HepG2 (cell line): ENCODE results near the gene IL1B.

Experiments used
- CC2D1A ChIP-seq: sonication (generic); formaldehyde crosslinking; IDR thresholded peaks from 2 replicates; pipeline ENCODE4 v1.8.1; 2023; ENCODE audit warnings: mild to moderate bottlenecking, missing genetic modification reagents
- EZH2 ChIP-seq: conservative IDR thresholded peaks from 2 replicates; pipeline ENCODE4 v1.6.1; 2012; ENCODE audit warnings: mild to moderate bottlenecking, low read depth, low read length, moderate library complexity
- JUNB ChIP-seq: sonication (generic); formaldehyde crosslinking; IDR thresholded peaks from 2 replicates; pipeline ENCODE4 v1.8.0; 2022; ENCODE audit warnings: missing genetic modification reagents, mild to moderate bottlenecking, borderline replicate concordance
- SRSF4 ChIP-seq: fragments of 200-400 bp; formaldehyde crosslinking; IDR thresholded peaks from one replicate; pipeline ENCODE4 v1.6.1; 2018; ENCODE audit warnings: mild to moderate bottlenecking, low read depth, low read length, moderate library complexity; ENCODE audit not compliant: poor library complexity, severe bottlenecking
- ZNF335 ChIP-seq: sonication (generic); formaldehyde crosslinking; IDR thresholded peaks from 2 replicates; pipeline ENCODE4 v1.4.0; 2020; ENCODE audit warnings: missing genetic modification reagents
- TF ChIP-seq, protein P1 (sequence below): sonication (generic); formaldehyde crosslinking; IDR thresholded peaks from 2 replicates; pipeline ENCODE4 v1.5.0; 2020; ENCODE audit warnings: mild to moderate bottlenecking, missing genetic modification reagents, moderate library complexity
- TF ChIP-seq, protein P2 (sequence below): sonication (generic); formaldehyde crosslinking; conservative IDR thresholded peaks from 2 replicates; pipeline ENCODE4 v1.4.0; 2020; ENCODE audit warnings: missing genetic modification reagents
- TF ChIP-seq, protein P3 (sequence below): sonication (generic); formaldehyde crosslinking; IDR thresholded peaks from 2 replicates; pipeline ENCODE4 v1.5.0; 2020; ENCODE audit warnings: mild to moderate bottlenecking, low read depth, missing genetic modification reagents, borderline replicate concordance

DNA sequence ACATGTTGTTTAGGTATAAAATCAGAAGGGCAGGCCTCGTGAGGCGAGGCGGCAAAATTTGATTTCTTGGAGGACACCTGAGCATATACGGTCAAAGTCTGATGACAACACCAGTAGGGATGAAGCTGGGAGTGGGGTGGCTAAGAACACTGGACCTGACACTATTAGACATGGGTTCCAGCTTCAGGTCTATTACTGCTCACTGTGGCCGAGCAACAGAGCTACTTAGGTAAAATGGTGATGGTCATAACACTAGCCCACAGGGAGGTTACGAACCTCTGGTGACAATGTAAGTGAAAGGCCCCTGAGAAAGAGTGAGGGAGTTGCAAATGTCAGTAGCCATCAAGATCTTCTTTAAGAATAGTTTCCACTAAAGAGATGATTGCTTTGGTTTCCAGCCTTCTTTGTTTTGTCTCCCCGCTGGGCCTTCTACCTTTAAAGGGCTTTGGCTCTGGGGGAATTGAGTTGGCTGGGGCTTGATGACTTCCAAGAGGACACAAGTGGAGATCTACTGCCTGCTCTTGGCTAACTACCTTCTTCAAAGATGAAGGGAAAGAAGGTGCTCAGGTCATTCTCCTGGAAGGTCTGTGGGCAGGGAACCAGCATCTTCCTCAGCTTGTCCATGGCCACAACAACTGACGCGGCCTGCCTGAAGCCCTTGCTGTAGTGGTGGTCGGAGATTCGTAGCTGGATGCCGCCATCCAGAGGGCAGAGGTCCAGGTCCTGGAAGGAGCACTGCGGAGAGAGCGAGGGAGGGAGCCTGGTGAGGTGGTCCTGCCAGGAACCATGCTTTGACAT is 3.5 kb downstream of the IL1B start:
- TF ChIP-seq, protein P1, sequence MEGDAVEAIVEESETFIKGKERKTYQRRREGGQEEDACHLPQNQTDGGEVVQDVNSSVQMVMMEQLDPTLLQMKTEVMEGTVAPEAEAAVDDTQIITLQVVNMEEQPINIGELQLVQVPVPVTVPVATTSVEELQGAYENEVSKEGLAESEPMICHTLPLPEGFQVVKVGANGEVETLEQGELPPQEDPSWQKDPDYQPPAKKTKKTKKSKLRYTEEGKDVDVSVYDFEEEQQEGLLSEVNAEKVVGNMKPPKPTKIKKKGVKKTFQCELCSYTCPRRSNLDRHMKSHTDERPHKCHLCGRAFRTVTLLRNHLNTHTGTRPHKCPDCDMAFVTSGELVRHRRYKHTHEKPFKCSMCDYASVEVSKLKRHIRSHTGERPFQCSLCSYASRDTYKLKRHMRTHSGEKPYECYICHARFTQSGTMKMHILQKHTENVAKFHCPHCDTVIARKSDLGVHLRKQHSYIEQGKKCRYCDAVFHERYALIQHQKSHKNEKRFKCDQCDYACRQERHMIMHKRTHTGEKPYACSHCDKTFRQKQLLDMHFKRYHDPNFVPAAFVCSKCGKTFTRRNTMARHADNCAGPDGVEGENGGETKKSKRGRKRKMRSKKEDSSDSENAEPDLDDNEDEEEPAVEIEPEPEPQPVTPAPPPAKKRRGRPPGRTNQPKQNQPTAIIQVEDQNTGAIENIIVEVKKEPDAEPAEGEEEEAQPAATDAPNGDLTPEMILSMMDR (CRISPR knock-in tag), result peak; percentile 21; the same call in 1 of the 2 replicates
- no peak for TF ChIP-seq CC2D1A (CRISPR knock-in tag)
- TF ChIP-seq ZNF335 (CRISPR knock-in tag), result no peak
- no peak for TF ChIP-seq EZH2
- no peak for TF ChIP-seq JUNB (CRISPR knock-in tag)
- TF ChIP-seq SRSF4, result no peak
- TF ChIP-seq, protein P2, sequence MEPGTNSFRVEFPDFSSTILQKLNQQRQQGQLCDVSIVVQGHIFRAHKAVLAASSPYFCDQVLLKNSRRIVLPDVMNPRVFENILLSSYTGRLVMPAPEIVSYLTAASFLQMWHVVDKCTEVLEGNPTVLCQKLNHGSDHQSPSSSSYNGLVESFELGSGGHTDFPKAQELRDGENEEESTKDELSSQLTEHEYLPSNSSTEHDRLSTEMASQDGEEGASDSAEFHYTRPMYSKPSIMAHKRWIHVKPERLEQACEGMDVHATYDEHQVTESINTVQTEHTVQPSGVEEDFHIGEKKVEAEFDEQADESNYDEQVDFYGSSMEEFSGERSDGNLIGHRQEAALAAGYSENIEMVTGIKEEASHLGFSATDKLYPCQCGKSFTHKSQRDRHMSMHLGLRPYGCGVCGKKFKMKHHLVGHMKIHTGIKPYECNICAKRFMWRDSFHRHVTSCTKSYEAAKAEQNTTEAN, result no peak
- TF ChIP-seq, protein P3, sequence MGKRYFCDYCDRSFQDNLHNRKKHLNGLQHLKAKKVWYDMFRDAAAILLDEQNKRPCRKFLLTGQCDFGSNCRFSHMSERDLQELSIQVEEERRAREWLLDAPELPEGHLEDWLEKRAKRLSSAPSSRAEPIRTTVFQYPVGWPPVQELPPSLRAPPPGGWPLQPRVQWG (CRISPR knock-in tag), result no peak
